ENCODE results near the gene GABRR3.
"Not testable (repeated sequence)": the region's sequence is repeated elsewhere in the genome, so short reads cannot be mapped to it uniquely, and the experiment has no call there.

Gene GABRR3

DNA sequence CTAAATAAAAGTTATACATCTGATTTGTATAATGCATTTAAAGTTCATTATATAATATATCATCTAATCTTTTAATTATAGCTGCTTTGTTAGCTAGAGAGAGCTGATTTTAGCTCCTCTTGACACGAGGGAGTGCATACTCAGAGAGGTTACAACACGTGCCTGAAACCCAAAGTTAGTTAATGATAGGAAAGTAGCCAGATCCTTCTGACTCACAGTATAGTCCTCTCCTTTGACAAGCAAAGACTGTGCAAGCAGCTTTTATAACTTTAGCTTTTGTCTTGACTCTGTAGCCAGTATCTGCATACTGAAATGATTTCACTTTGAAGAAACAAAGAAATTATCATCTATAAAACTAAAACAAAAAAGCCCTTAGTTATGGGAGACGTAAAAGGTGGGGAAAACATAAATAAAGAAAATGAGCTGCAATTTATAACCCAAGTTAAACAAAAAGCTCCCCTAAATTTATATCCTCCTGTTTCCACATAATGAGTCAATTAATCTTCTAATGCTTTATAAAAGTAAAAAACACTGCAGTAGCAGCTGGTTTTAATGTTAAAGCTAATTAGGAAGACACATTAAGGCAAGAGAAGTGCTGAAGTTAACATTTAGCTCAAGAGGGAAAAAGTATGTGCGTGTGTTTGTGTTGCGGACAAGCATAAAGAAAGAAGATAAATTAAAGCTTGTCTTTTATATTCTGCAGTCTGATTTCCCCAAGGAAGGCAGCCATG is 13.1 kb downstream of the GABRR3 start:
- no peak for DNase-seq (ENCODE audit: low read depth)

DNA sequence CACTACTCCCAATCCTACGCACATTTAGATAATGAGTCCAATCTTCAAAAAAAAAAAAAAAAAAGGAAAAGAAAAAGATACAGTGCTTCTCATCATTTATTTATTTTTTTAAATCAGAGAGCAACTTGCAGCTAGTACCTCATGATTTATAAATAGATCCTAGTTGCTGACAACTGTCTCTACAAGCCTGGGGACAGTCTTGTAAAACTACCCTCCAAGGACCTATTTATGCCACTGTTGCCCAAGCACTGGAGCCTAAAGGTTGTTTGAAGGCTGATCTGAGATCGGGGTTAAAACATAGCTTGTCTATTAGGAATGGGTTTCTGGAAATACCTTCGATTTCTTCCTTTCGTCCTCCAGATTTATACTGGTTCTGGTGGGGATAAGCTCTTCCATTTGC is 14.7 kb downstream of the GABRR3 start:
- DNase-seq (ENCODE audit: low read depth) = no peak

DNA sequence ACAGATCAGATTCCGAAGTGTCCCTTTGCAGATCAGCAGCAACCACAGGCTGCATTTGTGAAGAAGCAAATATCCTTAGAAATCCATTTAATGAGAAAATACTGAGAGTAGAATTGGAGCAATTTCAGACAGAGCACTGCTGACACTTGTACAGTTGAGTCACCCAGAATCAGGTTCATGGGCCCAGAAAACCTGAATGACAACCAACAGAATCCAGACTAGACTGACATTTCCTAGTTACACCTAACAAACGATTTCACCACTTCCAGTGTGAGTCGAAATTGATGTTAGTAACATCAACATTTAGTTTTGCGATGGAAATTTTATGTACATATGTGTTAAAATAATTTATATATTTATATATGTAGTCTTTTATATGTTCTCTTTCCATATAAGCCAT is 16.8 kb downstream of the GABRR3 start:
- DNase-seq (ENCODE audit: low read depth) = no peak

DNA sequence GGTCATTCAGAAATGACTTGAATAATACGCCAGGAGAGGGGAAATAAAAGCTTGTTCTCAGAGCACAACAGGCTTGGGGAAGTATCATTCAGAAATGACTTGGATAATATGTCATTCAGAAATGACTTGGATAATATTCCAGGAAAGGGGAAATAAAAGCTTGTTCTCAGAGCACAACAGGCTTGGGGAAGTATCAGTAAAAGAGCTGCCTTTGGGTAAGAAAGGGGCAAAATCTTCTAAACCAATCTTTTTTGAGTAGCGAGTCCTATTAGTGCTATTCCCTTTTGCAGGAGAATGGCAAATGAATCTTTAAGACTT is 20.9 kb downstream of the GABRR3 start:
- no peak for DNase-seq (ENCODE audit: low read depth)

DNA sequence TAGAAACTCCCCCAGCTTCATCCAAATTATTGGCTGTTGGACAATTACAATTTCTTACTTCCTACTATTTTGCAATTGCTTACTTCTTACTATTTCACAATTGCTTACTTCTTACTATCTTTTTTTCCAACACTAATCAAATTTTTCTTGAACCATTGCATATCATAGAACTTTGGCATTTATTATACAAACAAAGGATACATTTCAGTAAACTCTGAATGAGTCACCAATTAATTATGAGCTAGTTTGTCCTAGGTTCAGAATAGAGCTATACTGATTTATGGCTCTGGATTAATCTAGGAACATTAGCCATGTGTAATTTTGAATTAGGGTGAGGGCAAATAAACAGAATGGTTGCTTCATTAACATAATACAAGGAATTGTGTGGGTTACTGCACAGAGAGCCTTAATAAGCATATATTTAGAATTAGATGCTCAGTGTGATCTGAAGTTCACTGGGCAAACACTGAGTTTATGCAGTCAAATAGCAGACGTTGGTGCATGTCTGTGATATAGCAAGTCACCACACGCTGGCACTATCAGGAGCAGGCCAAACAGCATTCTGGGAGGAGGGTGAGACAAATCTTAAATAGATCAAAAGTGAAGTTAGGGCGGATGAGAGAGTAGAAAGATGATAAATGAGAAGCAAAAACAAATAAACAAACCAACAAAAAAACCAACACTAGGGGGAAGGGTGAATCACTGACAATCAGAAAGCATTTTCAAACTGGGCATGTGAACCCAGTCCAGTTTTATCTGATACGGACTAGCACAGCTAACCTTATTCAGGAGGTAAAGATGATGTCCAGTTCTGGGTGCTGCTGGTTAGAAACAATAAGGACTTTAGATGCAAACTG is 21.5 kb downstream of the GABRR3 start:
- no peak for DNase-seq (ENCODE audit: low read depth)

DNA sequence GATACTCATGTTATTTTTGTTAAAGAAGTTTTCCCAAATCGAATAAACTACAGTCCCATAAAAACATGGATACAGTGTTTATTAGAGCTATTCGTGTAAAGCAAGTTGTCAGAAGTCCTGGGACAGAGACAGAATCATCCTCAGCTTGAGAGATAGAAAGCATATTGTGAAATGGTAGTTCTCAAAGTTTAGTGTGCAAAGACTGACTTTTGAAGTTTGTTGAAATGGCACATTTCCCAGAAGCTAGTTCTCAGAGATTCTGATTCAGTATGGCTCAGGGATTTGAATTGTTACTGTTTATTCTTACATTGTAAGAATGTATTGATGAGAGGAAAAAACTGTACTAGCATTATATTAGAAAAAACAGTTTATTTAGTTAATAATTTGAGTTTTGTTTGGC is 22.1 kb downstream of the GABRR3 start:
- DNase-seq (ENCODE audit: low read depth) = no peak

DNA sequence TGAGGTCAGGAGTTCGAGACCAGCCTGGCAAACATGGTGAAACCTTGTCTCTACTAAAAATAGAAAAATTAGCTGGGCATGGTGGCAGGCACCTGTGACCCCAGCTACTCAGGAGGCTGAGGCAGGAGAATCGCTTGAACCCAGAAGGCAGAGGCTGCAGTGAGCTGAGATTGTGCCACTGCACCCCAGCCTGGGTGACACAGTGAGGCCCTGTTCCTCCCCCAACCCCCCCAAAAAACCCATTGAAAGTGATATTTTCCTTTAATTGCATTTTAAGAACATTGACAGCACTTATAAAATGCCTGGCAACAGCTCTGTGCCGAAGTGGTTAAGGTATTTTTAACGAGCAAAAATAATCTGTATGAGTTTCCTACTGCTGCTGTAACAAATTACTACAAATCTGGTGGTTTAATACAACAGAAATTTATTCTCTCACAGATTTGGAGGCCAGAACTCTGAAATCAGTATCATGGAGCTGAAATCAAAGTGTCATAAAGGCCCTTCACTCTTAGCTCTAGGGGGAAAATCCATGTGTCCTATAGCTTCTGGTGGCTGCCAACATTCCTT is 24.1 kb downstream of the GABRR3 start:
- DNase-seq (ENCODE audit: low read depth) = not testable (repeated sequence)

DNA sequence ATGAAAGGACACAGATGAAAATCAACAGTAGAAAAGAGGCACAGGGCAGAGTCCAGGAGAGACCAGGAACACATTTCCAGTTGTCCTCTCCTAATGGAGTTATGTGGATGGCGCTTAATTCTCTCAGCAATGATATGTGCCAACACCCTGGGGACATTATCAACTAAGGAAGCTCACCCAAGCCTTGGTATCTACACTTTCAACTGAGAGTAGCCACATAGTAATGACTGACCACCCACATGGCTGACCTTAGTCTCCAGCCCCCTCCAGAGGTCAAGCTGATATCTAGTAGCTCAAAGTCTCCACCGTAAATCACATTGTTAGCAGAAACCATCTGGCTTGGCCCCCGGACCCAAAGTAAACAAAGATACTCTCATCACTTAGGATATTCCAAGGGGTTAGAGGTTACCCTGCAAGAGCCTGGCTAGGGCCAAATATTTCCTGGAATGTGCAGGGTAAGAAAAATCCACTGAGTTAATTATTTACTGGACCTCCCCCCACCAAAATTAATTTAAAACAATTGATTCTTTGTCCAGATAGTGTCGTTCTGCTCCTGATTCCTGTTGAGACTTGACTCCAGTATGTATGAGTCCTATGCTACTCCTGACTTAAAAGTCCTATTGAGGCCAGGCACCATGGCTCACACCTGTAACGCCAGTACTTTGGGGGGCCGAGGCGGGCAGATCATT is 24.8 kb downstream of the GABRR3 start:
- no peak for DNase-seq (ENCODE audit: low read depth)

DNA sequence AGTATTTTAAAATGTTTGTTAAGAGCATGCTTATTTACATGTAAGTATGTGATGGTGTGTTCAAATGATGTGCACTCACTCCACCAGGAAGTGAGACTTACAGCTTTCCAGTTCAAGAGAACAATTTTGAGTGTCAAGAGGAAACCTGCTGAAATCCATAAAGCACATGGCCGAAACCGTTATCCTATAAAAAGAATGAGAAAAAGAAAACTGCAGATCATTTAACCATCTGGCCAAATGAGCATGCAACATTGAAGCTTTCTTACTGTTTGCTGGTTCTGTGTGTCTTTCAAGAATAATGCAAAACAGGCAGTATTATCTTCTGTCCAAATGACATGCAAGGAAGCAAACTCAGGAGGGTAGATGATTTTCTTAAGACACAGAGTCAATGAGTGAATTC is 26.3 kb downstream of the GABRR3 start:
- no peak for DNase-seq (ENCODE audit: low read depth)

DNA sequence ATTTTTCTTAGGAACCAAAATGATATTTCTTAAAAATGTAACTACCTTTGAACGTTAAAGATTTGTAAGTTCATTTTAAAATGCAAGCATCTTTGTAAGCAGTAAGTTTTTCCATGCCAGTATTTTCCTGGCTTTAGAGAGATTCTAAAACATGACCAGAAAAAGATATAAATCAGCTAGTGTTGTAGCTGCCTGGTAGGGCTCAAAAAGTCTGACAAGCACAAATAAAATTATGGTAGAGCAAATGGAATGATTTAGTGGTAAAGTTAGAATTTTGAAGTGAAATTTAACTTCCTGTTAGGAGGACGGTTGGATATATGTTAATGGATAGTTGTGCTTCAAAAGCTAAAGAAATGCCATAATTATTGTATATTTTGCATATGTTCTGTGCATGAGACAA is 29.7 kb downstream of the GABRR3 start:
- no peak for DNase-seq (ENCODE audit: low read depth)

DNA sequence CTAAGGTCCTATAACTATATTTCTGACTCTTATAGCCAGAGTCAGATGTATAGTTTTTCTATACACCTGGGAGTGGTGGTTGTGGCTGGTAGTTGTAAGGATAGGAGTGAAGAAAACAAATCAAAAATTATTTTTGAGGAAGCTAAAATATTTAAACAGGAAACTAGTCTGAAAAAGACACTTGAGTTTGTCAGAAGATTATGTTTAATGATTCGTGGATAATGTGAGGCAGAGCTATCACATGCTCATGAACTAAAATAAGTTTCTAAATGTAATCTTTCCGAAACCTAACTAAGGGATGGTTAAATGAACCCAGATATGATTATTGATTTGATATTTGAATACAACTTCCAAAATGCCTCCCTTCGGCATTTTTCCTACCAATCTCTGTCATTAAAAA is 30.4 kb downstream of the GABRR3 start:
- DNase-seq (ENCODE audit: low read depth) = no peak

DNA sequence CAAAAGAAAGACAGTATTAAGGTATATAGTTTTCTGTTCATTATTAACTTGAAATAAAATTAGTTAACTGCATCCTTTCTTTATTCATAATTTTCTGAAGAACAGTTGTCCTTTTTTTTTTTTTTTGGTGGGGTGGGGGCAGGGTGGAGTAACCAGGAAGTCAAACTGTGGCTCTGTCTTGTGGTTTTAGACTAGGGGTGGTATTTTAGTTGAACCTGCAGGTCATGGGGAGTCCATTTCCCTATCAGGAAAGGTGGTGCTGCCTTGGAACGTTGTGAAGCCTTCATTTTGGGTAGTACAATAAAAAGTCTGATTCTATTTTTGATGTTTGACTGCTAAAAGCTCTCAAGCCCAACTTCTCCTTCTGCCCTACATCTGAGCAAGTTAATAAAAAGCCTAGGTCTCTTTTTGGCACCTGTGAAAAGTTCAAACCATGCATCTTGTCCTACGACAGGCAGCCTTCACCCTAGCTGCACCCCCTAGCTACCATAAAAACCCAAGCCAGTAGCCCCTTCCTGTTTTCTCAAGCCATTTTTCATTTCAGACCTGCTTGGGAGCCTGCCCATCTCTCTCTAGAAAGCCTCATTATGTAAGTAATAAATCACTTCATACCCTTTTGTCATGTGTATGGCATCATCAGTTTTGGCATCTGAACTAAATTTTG is 31.7 kb downstream of the GABRR3 start:
- DNase-seq (ENCODE audit: low read depth) = no peak

DNA sequence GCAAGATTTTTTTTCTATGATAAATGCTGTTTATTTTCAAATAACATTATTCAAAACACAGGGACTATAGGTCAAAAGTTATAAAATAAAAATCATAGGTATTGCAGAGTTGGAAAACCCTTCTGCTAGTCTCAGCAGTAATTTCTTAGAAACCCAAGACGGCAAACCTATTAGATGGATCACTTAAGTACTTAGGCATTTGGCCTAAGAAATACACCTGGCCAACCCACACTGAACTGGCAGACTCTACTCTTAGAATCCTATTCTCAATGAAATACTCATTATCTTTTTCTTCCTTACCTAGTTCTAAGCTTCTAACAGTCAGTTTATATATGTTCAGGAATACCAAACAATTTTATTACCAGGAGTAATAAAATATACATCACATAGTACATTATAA is 32.4 kb downstream of the GABRR3 start:
- DNase-seq (ENCODE audit: low read depth) = no peak

DNA sequence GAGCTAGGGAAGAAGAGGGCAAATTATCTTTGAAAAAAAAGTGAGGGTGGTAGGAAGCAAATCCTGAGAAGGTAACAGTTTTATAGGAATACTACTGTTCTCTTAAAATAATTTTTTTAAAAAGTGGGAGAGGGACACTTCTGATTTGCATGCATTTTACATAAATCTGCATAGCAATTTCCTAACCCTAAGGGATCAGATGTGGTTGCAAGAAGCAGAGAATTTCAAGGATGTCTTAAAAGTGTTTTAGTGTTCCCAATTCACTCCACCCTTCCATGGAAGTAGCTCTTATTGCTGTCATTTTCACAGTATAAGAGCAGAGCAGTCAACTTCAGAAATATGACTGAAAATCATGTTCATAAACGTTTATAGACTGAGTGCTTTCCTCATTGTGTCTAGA is 35.1 kb downstream of the GABRR3 start:
- no peak for DNase-seq (ENCODE audit: low read depth)

DNA sequence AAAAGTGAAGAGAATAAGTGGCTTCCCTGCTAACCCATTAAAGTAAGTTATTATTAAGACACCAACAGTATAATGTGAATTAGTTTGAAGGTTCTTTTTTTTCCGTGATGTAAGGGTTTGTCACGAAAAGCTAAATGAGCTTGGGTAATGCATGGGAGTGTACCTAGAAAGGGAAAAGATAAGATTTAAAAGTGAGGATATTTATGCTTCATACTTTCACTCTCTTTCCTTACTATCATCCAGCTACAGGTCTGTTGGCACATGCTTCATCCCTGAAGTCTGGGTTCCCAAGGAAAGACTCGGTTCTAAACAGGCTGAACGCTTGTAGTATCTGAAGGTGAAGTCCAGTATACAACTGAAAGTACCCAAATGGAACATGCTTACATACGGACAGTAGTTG is 36.0 kb downstream of the GABRR3 start:
- DNase-seq (ENCODE audit: low read depth) = no peak

DNA sequence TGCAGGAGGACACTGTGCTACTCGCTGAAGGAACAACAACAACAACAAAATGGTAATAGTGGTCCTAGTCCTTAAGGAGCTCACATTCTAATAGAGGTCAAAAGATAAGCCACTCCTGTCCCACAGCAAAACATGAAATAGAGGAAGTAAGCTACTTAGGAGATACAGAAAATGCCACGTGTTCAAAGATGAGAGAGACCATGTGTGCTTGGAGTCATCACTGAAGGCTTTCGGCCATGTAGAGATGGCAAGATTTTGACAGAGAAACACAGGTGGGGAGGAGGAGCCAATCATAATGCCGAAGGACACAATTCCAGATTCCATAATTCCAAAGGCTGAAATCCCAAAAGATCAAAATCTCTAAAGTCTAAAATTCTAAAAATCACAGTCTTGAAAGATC is 38.1 kb downstream of the GABRR3 start:
- no peak for DNase-seq (ENCODE audit: low read depth)

DNA sequence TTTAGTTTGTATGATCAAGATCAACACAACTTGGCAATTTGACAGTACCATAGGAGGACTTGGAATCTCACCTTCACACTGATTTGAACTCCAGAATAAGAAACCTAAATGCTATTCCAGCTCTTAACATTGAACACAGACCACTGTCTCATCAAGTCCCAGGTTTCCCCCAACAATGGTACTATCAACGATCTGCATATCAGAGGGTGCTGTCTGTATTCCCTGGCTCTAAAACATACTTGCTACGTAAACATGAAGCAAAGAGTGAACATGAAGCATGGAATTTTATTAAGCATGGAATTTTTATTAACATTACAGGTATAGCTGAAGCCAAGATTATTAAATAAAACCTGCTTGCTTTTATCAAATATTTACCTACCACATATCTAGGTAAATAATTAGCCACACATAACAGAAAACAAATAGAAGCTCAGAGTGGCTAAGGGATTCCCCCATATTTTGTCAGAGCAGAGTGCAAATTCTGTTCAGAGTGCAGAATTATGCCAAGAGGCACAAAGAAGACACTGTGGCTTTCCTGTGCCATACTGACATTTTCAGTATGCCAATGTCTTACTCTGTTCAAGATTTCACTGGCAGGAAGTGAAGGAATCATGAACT is 40.7 kb downstream of the GABRR3 start:
- no peak for DNase-seq (ENCODE audit: low read depth)

DNA sequence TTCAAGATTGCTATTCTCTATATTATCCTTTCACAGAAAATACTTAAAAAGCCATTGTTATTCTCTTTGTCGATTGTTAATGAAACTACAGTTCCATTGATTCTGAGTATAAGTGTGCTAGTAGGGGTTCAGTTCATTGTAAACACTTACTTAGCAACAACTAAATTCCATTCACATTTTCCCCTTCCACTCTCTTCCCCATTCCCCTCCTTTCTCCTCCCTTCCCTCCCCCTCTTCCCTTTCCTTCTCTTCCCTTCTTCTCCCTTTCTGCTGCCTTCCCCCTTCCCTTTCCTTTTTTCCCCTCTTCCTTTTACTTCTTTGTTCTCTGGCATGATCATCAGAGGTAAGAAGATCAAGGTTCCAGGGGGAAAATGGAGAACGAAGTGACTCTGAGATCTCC is 41.6 kb downstream of the GABRR3 start:
- no peak for DNase-seq (ENCODE audit: low read depth)

DNA sequence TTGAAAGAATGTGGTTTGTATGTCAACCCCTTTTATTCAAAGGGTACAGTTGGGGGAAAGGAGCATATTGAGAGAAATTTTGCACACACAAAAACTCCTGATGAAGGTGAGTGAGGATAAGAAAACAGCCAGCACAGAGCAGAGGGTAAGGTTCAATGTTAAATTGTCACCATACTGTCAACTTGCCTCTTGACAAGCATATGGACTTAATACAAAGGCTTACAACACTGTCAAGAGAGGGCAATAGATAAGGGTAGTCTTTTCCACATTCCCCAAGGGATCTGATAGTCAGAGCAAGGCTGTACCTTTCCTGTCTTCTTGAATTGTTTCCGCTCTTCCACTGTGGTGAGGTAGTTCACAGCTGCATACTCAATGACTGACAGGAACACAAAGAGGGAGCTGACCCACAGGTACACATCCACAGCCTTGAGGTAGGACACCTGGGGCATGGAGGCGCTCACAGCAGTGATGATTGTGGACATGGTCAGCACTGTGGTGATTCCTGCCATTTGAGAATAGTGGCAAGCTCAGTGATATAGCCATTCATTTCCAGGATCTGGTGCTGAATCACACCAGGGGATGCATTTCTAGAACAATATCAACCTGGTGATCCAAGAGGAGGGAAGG is 42.5 kb downstream of the GABRR3 start:
- no peak for DNase-seq (ENCODE audit: low read depth)

DNA sequence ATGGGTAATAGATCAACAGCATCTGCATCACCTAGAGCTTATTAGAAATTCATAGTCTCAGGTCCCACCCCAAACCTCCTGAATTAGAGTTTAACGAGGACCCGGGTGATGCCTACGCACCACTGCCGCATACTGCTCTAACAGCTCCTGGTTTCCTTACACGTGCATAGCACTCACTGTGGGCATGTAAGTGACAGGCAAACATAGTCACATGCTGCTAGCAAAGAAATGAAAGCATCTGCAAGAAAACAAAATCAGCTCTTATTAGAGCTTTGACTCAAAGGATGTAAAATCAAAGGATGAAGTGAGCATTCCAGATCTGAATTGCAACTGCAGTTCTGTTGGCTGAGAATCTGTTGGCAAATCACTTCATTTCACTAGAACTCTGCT is 43.8 kb downstream of the GABRR3 start:
- DNase-seq (ENCODE audit: low read depth) = no peak

DNA sequence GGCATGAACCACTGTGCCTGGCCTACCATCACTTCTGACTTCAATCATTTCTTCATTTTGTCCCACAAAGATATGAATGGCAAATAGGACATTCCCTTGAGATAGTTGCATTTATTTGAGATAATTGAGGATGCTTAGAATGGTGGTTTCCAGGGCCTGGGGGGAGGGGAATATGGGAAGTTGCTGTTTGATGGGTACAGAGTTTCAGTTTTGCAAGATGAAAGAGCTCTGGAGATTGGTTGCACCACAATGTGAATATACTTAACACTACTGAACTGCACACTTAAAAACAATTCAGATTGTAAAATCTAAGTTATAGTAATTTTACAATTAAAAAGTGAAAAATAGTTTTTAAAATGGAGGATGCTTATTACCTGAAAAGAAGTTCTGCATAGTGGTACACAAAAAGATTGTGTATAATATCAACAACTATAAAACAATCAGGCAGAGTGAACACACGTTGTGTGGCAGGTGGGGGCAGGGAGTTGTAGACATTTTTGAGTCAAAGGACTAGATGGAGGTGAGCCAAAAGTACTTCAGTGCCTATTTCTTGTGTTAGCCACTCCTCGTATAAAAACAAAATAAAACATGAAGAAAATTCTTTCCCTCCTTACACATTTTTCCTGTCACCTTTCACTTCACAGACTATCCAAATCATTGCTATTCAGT is 44.4 kb downstream of the GABRR3 start:
- no peak for DNase-seq (ENCODE audit: low read depth)

Data from T-helper 22 cell (primary cell).